ENCODE data around the gene DNAAF8.

- TF ChIP-seq EP300 (IDR thresholded peaks at IDR 0.05) (no peak), CTCF (IDR thresholded peaks at IDR 0.05) (no peak), POLR2A (IDR thresholded peaks at IDR 0.05) (no peak)
Observed at GRCh38 chr16:4775005-4775404, 40.7 kb downstream of the DNAAF8 start.

Measured in tibial nerve (tissue), 4 donors.